SK-N-SH (cell line): ENCODE results near the gene SYT17. TPM values are rescaled to one million over a fixed set of nuclear protein-coding genes. Genes with fewer than 3 reads are reported as not detected.

ENCODE experiments used
- CTCF ChIA-PET: fragments of 300-600, 350-600 bp; formaldehyde crosslinking; extraction: SDS; loops from one replicate; lab custom pipeline; 2021; lab: Yijun Ruan, JAX
- POLR2A ChIA-PET: fragments of 350-600 bp; sonication (Branson Sonifier 250); formaldehyde crosslinking; extraction: SDS; loops from one replicate; lab custom pipeline; 2020; ENCODE audit warnings: antibody characterized with exemption, inconsistent platforms; lab: Yijun Ruan, JAX
- DNase-seq: peaks from one replicate; pipeline ENCODE4 v3.0.0; 2012
- H2AFZ ChIP-seq: fragments of 200-600 bp; sonication (generic); 2 replicates; pipeline ENCODE4 v1.8.1; 2016; ENCODE audit warnings: antibody characterized with exemption, mild to moderate bottlenecking, low read depth
- H3F3A ChIP-seq: fragments of 200-600 bp; sonication (generic); replicated peaks from 2 replicates; pipeline ENCODE3; 2016; ENCODE audit warnings: antibody characterized with exemption, mild to moderate bottlenecking; ENCODE audit not compliant: insufficient read depth
- H3K27ac ChIP-seq, 2 experiments: fragments of 200-500 bp in 1 of 2; fragments of 200-600 bp in 1 of 2; sonication (Bioruptor generic) in 1 of 2; sonication (generic), shearing (Covaris generic) in 1 of 2; 2 replicates each; pipeline versions ENCODE4 v1.5.1 to v1.6.1; 2014 to 2016; ENCODE audit warnings: low read depth in 2 of 2, inconsistent platforms in 1 of 2, low read length in 1 of 2, mild to moderate bottlenecking in 1 of 2, mixed read lengths in 1 of 2
- H3K27me3 ChIP-seq: fragments of 200-600 bp; sonication (generic), shearing (Covaris generic); 2 replicates; pipeline ENCODE4 v1.6.1; 2016; ENCODE audit warnings: mixed run types; ENCODE audit not compliant: insufficient read depth
- H3K36me3 ChIP-seq, 2 experiments: fragments of 200-500 bp in 1 of 2; fragments of 200-600 bp in 1 of 2; sonication (Bioruptor generic) in 1 of 2; sonication (generic) in 1 of 2; replicated peaks in 1 of 2; 2 replicates each; pipeline versions ENCODE3 to v1.5.1; 2014 to 2016; ENCODE audit warnings: low read length in 1 of 2, mild to moderate bottlenecking in 1 of 2; ENCODE audit not compliant: insufficient read depth in 2 of 2, control insufficient read depth in 1 of 2
- H3K4me1 ChIP-seq, 2 experiments: fragments of 200-500 bp in 1 of 2; fragments of 200-600 bp in 1 of 2; sonication (Bioruptor generic) in 1 of 2; sonication (generic), shearing (Covaris generic) in 1 of 2; 2 replicates each; pipeline versions ENCODE4 v1.5.1 to v1.6.1; 2014 to 2016; ENCODE audit warnings: low read depth in 1 of 2, low read length in 1 of 2, mixed run types in 1 of 2; ENCODE audit not compliant: insufficient read depth in 2 of 2, control insufficient read depth in 1 of 2
- H3K4me2 ChIP-seq: fragments of 200-600 bp; sonication (generic), shearing (Covaris generic); 2 replicates; pipeline ENCODE4 v1.6.1; 2017; ENCODE audit warnings: mixed run types
- H3K4me3 ChIP-seq, 2 experiments: fragments of 200-500 bp in 1 of 2; fragments of 200-600 bp in 1 of 2; sonication (Bioruptor generic) in 1 of 2; sonication (generic), shearing (Covaris generic) in 1 of 2; 2 replicates each; pipeline versions ENCODE4 v1.5.1 to v1.8.1; 2014 to 2016; ENCODE audit warnings: low read depth in 2 of 2, inconsistent platforms in 1 of 2, low read length in 1 of 2, mild to moderate bottlenecking in 1 of 2, mixed read lengths in 1 of 2, moderate library complexity in 1 of 2
- H3K79me2 ChIP-seq: fragments of 200-600 bp; sonication (generic); 2 replicates; pipeline ENCODE4 v1.8.1; 2017; ENCODE audit warnings: mild to moderate bottlenecking; ENCODE audit not compliant: insufficient read depth
- H3K9ac ChIP-seq: fragments of 200-600 bp; sonication (generic); 2 replicates; pipeline ENCODE4 v1.6.1; 2017; ENCODE audit warnings: mixed run types
- H3K9me2 ChIP-seq: fragments of 200-600 bp; sonication (generic); 2 replicates; pipeline ENCODE4 v1.6.1; 2017; ENCODE audit warnings: mixed run types
- H3K9me3 ChIP-seq: fragments of 200-600 bp; sonication (generic); 2 replicates; pipeline ENCODE4 v1.6.1; 2017; ENCODE audit warnings: mixed run types, mild to moderate bottlenecking, moderate library complexity
- H4K20me1 ChIP-seq: fragments of 200-600 bp; sonication (generic); 2 replicates; pipeline ENCODE4 v1.6.1; 2017; ENCODE audit warnings: mild to moderate bottlenecking, mixed run types; ENCODE audit not compliant: insufficient read depth
- CHD2 ChIP-seq: fragments of 150-350 bp; IDR thresholded peaks from 2 replicates; pipeline ENCODE4 v1.6.1; 2018; ENCODE audit warnings: low read length; ENCODE audit not compliant: partially characterized antibody
- ELF1 ChIP-seq: IDR thresholded peaks from 2 replicates; pipeline ENCODE4 v1.4.0; 2012
- EP300 ChIP-seq, 2 experiments: IDR thresholded peaks; 2 replicates each; pipeline versions ENCODE4 v1.4.0 to v1.6.1; 2012; ENCODE audit warnings: borderline replicate concordance in 1 of 2, low read depth in 1 of 2, low read length in 1 of 2
- EZH2phosphoT487 ChIP-seq: fragments of 200-600 bp; sonication (generic); IDR thresholded peaks from 2 replicates; pipeline ENCODE4 v1.6.1; 2017; ENCODE audit warnings: low read depth, mixed run types, mild to moderate bottlenecking, antibody characterized with exemption, moderate library complexity, borderline replicate concordance
- FOXJ3 ChIP-seq: sonication (generic); formaldehyde crosslinking; IDR thresholded peaks from 2 replicates; pipeline ENCODE4 v1.5.1; 2020; ENCODE audit warnings: mild to moderate bottlenecking, missing genetic modification reagents
- FOXM1 ChIP-seq: IDR thresholded peaks from 2 replicates; pipeline ENCODE4 v1.4.0; 2012; ENCODE audit warnings: low read depth, mild to moderate bottlenecking
- GATA2 ChIP-seq: sonication (generic); formaldehyde crosslinking; IDR thresholded peaks from 2 replicates; pipeline ENCODE4 v1.5.0; 2020; ENCODE audit warnings: mild to moderate bottlenecking, missing genetic modification reagents
- IRF3 ChIP-seq: fragments of 150-350 bp; IDR thresholded peaks from 2 replicates; pipeline ENCODE4 v1.6.1; 2016; ENCODE audit warnings: mild to moderate bottlenecking, low read depth, low read length
- MAX ChIP-seq: IDR thresholded peaks from 2 replicates; pipeline ENCODE4 v1.4.0; 2012; ENCODE audit warnings: low read depth
- MXI1 ChIP-seq: IDR thresholded peaks from 2 replicates; pipeline ENCODE4 v1.6.1; 2012; ENCODE audit warnings: mild to moderate bottlenecking, low read depth, low read length, improper control_type of control experiment
- NFIC ChIP-seq: IDR thresholded peaks from 2 replicates; pipeline ENCODE4 v1.4.0; 2012; ENCODE audit warnings: borderline replicate concordance
- NRF1 ChIP-seq: IDR thresholded peaks from 2 replicates; pipeline ENCODE4 v1.6.1; 2012; ENCODE audit warnings: low read depth, mild to moderate bottlenecking, low read length
- PBX3 ChIP-seq: IDR thresholded peaks from 2 replicates; pipeline ENCODE4; 2012
- RCOR1 ChIP-seq: fragments of 150-350 bp; IDR thresholded peaks from 2 replicates; pipeline ENCODE4 v1.6.1; 2017; ENCODE audit warnings: antibody characterized with exemption, low read length
- SIN3A ChIP-seq: IDR thresholded peaks from 2 replicates; pipeline ENCODE4 v1.6.1; 2012; ENCODE audit warnings: low read depth, mild to moderate bottlenecking, low read length, moderate library complexity, borderline replicate concordance
- TAF1 ChIP-seq: IDR thresholded peaks from 2 replicates; pipeline ENCODE4 v1.6.1; 2012; ENCODE audit warnings: low read depth, mild to moderate bottlenecking, low read length, moderate library complexity, borderline replicate concordance
- TCF12 ChIP-seq: IDR thresholded peaks from 2 replicates; pipeline ENCODE4 v1.4.0; 2012
- TEAD4 ChIP-seq: IDR thresholded peaks from 2 replicates; pipeline ENCODE4 v1.4.0; 2012; ENCODE audit warnings: mild to moderate bottlenecking, borderline replicate concordance; ENCODE audit not compliant: insufficient read depth
- USF1 ChIP-seq: IDR thresholded peaks from 2 replicates; pipeline ENCODE4 v1.4.0; 2012; ENCODE audit warnings: low read depth, borderline replicate concordance
- USF2 ChIP-seq: fragments of 150-350 bp; IDR thresholded peaks from 2 replicates; pipeline ENCODE4 v1.6.1; 2017; ENCODE audit warnings: antibody characterized with exemption, low read length, low read depth, borderline replicate concordance
- ZBTB33 ChIP-seq: IDR thresholded peaks from 2 replicates; pipeline ENCODE4 v1.4.0; 2012; ENCODE audit warnings: low read depth, borderline replicate concordance
- WGBS: methylation state at CpG from one replicate; pipeline ENCODE4 v1.1.6; 2017; ENCODE audit warnings: low lambda C conversion rate; 5-methylcytosine and 5-hydroxymethylcytosine counted together
- polyA plus RNA-seq, 3 experiments: library from polyadenylated mRNA; depleted of rRNA; stranded (reverse); fragments of >200 nt; gene quantifications; 2 replicates each; pipeline ENCODE4 v1.2.3, GENCODE V29; 2012

Gene SYT17
- polyA plus RNA-seq, 1 of the 3 experiments (the other 2 are of a cell fraction) = 0.21 TPM

- Histone ChIP-seq H3K4me3 (no peak overlapping the region), H3K9me3 (no peaks in the 10 kb centered on the region), H2AFZ (no peak overlapping the region), H3K9me2 (no peaks in the 10 kb centered on the region), H3K9ac (no peak overlapping the region), H3K27ac (no peak overlapping the region), H3F3A (peaks cover 4% of the 10 kb centered on the region), H3K4me1 (no peaks in the 10 kb centered on the region), H3K79me2 (no peaks in the 10 kb centered on the region), H3K36me3 (no peaks in the 10 kb centered on the region), H3K27me3 (no peaks in the 10 kb centered on the region), H3K4me2 (no peak overlapping the region), H4K20me1 (no peaks in the 10 kb centered on the region)
- CTCF ChIA-PET = interaction anchor here (1.3 kb wide), 1 partner anchor 99 kb away, joined by 5 read pairs; no protein-coding TSS in a partner anchor
- POLR2A ChIA-PET = no interaction called here
- 83% methylated on average over 8 of the region's 8 CpGs for WGBS
- TF ChIP-seq RCOR1 (no peak), IRF3 (no peak), TAF1 (no peak), SIN3A (no peak), PBX3 (no peak), EZH2phosphoT487 (no peak), TCF12 (no peak), FOXM1 (no peak), CHD2 (no peak), FOXJ3 (CRISPR knock-in tag) (no peak), ZBTB33 (no peak), USF1 (no peak), ELF1 (no peak)
- no peak for DNase-seq
These were observed 17.4 kb downstream of the SYT17 start for GRCh38 chr16:19185510-19185851.

GRCh38 chr16:19186408-19186807 is 18.4 kb downstream of the SYT17 start:
- Histone ChIP-seq H3K4me2 (no peak overlapping the region), H3K27me3 (no peaks in the 10 kb centered on the region), H2AFZ (no peak overlapping the region), H3K27ac (no peak overlapping the region), H3K9me2 (no peaks in the 10 kb centered on the region), H3K36me3 (no peaks in the 10 kb centered on the region), H3K9me3 (no peaks in the 10 kb centered on the region), H3F3A (peaks cover 7% of the 10 kb centered on the region), H4K20me1 (no peaks in the 10 kb centered on the region), H3K9ac (no peak overlapping the region), H3K4me3 (no peak overlapping the region), H3K79me2 (no peaks in the 10 kb centered on the region), H3K4me1 (no peaks in the 10 kb centered on the region)
- WGBS = 84% methylated on average over 6 of the region's 6 CpGs
- CTCF ChIA-PET = interaction anchor here (1.3 kb wide), 1 partner anchor 100 kb away, joined by 5 read pairs; no protein-coding TSS in a partner anchor
- no peak for DNase-seq
- POLR2A ChIA-PET = no interaction called here
- TF ChIP-seq EP300 (IDR thresholded peaks at IDR 0.05; ENCODE audit: borderline replicate concordance in 1 of 2, low read depth in 1 of 2, low read length in 1 of 2) (no peak), PBX3 (no peak), RCOR1 (no peak), MAX (no peak), MXI1 (no peak), NFIC (no peak), TAF1 (no peak), TEAD4 (no peak), FOXM1 (no peak), ELF1 (no peak), USF2 (no peak), GATA2 (CRISPR knock-in tag) (no peak), NRF1 (no peak)
